Measurements from ENCODE around the gene VSIG10. TPM values are rescaled to one million over a fixed set of nuclear protein-coding genes. Genes with fewer than 3 reads are reported as not detected.
"Not testable (repeated sequence)": the region's sequence is repeated elsewhere in the genome, so short reads cannot be mapped to it uniquely, and the experiment has no call there.

The VSIG10 gene
- total and polyA plus RNA-seq, 5 donors from 2014 or later = 0.64 to 3.1 (median 1.8) TPM

DNA sequence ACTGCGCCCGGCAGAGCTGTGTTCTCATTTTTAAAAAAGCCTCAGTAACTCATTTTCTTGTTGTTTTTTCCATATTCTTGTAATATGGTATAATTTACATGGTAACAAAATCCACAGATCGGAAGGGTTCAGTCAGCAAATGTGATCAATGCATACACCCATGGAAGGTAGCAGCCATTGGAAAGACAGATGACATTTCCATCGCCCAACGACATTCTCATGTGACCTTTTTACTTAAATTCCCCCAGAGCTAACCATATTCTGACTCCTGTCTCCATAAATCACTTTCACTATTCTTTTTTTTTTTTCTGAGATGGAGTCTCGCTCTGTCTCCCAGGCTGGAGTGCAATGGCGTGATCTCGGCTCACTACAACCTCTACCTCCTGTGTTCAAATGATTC lies 37.0 kb upstream of the VSIG10 start:
- H3K4me1 ChIP-seq (ENCODE audit: control insufficient read depth, insufficient read depth, low read length, poor library complexity, severe bottlenecking) = peaks cover 20% of the 10 kb centered on the region
- DNase-seq = no peak
- H3K4me3 Mint-ChIP-seq = peak overlapping the region in 1 of 4 donors; percentile 47
- H3K36me3 ChIP-seq (ENCODE audit: control insufficient read depth, insufficient read depth, low read length) = peaks cover 46% of the 10 kb centered on the region
- no peaks in the 10 kb centered on the region for H3K27me3 ChIP-seq (ENCODE audit: control insufficient read depth, insufficient read depth, low read length)
- no peak overlapping the region for H3K4me3 ChIP-seq (ENCODE audit: low read depth, low read length)
- ATAC-seq (ENCODE audit: low read depth in 2 of 2) = no peak
- H3K27me3 Mint-ChIP-seq = no peaks in the 10 kb centered on the region
- H3K27ac ChIP-seq (ENCODE audit: insufficient read depth, low read length, poor library complexity, severe bottlenecking) = no peak overlapping the region
- no peak overlapping the region for H3K27ac Mint-ChIP-seq
- H3K9me3 Mint-ChIP-seq = no peaks in the 10 kb centered on the region
- peaks cover 47% of the 10 kb centered on the region for H3K36me3 Mint-ChIP-seq
- H3K4me1 Mint-ChIP-seq = peaks cover 0 to 41% (median 27%) of the 10 kb centered on the region in 4 donors
- no peaks in the 10 kb centered on the region for H3K9me3 ChIP-seq (ENCODE audit: control insufficient read depth in 2 of 2, low read length in 2 of 2)

DNA sequence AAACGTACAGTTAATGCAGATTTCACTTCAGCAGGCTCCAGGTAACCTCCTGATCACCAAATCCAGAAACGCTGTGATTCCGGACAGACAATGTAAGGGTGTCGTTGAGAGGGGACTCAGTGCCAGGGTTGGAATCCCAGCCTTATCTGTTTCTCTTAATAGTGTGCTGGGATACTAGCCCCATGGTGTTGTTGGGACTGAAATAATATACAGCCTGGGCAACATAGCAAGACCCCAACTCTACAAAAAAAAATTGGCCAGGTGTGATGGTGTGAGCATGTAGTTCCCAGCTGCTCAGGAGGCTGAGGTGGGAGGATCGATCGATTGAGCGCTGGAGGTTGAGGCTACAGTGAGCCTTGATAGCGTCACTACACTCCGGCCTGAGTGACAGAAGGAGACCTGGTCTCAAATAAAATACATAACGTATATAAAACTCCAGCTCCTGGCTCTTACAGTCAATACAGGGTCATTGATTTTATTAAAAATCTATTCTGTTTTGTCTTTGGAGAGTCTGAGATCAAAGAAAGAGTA lies 33.4 kb upstream of the VSIG10 start:
- H3K4me1 ChIP-seq (ENCODE audit: control insufficient read depth, insufficient read depth, low read length, poor library complexity, severe bottlenecking) = peaks cover 28% of the 10 kb centered on the region
- DNase-seq (no peak), ATAC-seq (ENCODE audit: low read depth in 2 of 2) (no peak)
- Mint-ChIP-seq H3K27me3 (no peaks in the 10 kb centered on the region), H3K27ac (peak overlapping the region; percentile 74 to 92 (median 91)), H3K36me3 (peaks cover 25% of the 10 kb centered on the region), H3K4me3 (peak overlapping the region; percentile 91 to 98 (median 97)), H3K9me3 (no peaks in the 10 kb centered on the region), H3K4me1 (peaks cover 0 to 49% (median 22%) of the 10 kb centered on the region in 4 donors)
- H3K36me3 ChIP-seq (ENCODE audit: control insufficient read depth, insufficient read depth, low read length) = peaks cover 22% of the 10 kb centered on the region
- H3K27me3 ChIP-seq (ENCODE audit: control insufficient read depth, insufficient read depth, low read length) = no peaks in the 10 kb centered on the region
- peak overlapping the region; percentile 86 for H3K4me3 ChIP-seq (ENCODE audit: low read depth, low read length)
- H3K27ac ChIP-seq (ENCODE audit: insufficient read depth, low read length, poor library complexity, severe bottlenecking) = no peak overlapping the region
- no peaks in the 10 kb centered on the region for H3K9me3 ChIP-seq (ENCODE audit: control insufficient read depth in 2 of 2, low read length in 2 of 2)

DNA sequence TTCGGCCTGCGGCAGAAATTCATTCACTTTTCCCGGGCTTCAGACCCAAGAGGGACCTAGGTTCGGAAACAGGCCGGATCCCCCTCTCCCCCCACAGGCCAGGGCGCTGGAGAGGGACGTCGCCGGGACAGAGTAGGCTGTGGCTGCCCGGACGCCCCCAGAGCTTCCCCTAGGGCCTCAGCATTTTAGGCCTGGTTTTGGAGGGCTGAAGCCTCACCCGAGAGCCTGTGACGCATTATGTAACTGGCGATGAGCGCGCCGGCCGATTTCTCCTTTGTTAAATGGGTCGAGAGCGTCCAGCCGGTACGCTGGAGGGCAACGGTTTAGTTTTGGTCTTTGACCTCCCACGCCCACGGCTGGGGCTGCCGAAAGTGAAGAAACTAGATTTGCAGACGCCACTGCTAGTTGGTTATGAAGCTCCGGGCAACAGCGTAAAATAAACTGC lies 32.8 kb upstream of the VSIG10 start:
- Mint-ChIP-seq H3K27me3 (no peaks in the 10 kb centered on the region), H3K36me3 (peaks cover 23% of the 10 kb centered on the region), H3K4me3 (peak overlapping the region; percentile 91 to 98 (median 97)), H3K9me3 (no peaks in the 10 kb centered on the region), H3K27ac (peak overlapping the region; percentile 74 to 92 (median 91)), H3K4me1 (peaks cover 0 to 52% (median 24%) of the 10 kb centered on the region in 4 donors)
- peaks cover 28% of the 10 kb centered on the region for H3K4me1 ChIP-seq (ENCODE audit: control insufficient read depth, insufficient read depth, low read length, poor library complexity, severe bottlenecking)
- ATAC-seq (ENCODE audit: low read depth in 2 of 2) (no peak), DNase-seq (peak; percentile 3 to 48 (median 29))
- peak overlapping the region; percentile 66 for H3K27ac ChIP-seq (ENCODE audit: insufficient read depth, low read length, poor library complexity, severe bottlenecking)
- H3K4me3 ChIP-seq (ENCODE audit: low read depth, low read length) = peak overlapping the region; percentile 86
- H3K9me3 ChIP-seq (ENCODE audit: control insufficient read depth in 2 of 2, low read length in 2 of 2) = no peaks in the 10 kb centered on the region
- peaks cover 18% of the 10 kb centered on the region for H3K36me3 ChIP-seq (ENCODE audit: control insufficient read depth, insufficient read depth, low read length)
- no peaks in the 10 kb centered on the region for H3K27me3 ChIP-seq (ENCODE audit: control insufficient read depth, insufficient read depth, low read length)

DNA sequence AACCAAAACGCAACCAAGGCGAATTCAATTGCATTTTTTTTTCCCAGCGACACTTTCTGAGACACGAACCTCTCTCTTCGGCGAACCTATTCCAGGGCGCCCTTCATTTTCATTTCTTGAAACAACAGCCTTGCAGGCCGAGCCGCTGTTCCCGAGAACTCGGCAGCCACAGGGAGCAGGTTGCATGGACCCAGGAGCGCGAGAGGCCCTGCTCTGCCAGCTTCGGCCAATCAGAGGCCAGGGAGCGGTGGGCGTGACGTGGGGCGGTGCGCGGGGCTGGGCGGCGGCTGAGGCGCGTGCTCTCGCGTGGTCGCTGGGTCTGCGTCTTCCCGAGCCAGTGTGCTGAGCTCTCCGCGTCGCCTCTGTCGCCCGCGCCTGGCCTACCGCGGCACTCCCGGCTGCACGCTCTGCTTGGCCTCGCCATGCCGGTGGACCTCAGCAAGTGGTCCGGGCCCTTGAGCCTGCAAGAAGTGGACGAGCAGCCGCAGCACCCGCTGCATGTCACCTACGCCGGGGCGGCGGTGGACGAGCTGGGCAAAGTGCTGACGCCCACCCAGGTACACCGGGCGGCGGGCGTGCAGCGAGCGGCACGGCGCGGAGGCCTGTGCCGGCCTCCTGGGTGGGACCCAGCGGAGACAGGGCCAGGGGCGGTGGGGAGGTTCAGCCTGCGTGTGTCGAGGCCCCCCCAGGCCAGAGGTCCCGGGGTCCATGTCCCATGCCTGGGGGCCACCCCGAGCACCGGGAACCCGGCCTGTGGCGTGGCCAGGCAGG lies 32.2 kb upstream of the VSIG10 start, which contains the start of gene PEBP1:
Gene PEBP1 (plus strand): TSS at position 337 of the 771 bp plus-strand sequence. CDS start 86 bp downstream, at position 423.
- H3K4me1 Mint-ChIP-seq = peaks cover 0 to 49% (median 24%) of the 10 kb centered on the region in 4 donors
- peak within 1 kb of the TSS; percentile 86 to 94 (median 92) for H3K27ac Mint-ChIP-seq

DNA sequence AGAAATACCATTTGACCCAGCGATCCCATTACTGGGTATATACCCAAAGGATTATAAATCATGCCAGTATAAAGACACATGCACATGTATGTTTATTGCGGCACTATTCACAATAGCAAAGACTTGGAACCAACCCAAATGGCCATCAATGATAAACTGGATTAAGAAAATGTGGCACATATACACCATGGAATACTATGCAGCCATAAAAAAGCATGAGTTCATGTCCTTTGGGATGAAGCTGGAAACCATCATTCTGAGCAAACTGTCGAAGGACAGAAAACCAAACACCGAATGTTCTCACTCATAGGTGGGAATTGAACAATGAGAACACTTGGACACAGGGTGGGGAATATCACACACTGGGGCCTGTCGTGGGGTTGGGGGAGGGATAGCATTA lies 25.6 kb upstream of the VSIG10 start:
- DNase-seq; ATAC-seq (ENCODE audit: low read depth in 2 of 2); H3K4me1 ChIP-seq (ENCODE audit: control insufficient read depth, insufficient read depth, low read length, poor library complexity, severe bottlenecking); H3K27ac ChIP-seq (ENCODE audit: insufficient read depth, low read length, poor library complexity, severe bottlenecking); H3K4me1 Mint-ChIP-seq; H3K27me3 Mint-ChIP-seq; H3K4me3 Mint-ChIP-seq; H3K27ac Mint-ChIP-seq; H3K27me3 ChIP-seq (ENCODE audit: control insufficient read depth, insufficient read depth, low read length); H3K36me3 ChIP-seq (ENCODE audit: control insufficient read depth, insufficient read depth, low read length); H3K9me3 Mint-ChIP-seq; H3K36me3 Mint-ChIP-seq; H3K9me3 ChIP-seq (ENCODE audit: control insufficient read depth in 2 of 2, low read length in 2 of 2); H3K4me3 ChIP-seq (ENCODE audit: low read depth, low read length): not testable (repeated sequence)

More for the DNA sequence above, 32.2 kb upstream of the VSIG10 start, which contains the start of gene PEBP1:
- H3K9me3 Mint-ChIP-seq = no peaks in the 10 kb centered on the region
- H3K27me3 Mint-ChIP-seq = no peaks in the 10 kb centered on the region
- Histone ChIP-seq H3K4me3 (ENCODE audit: low read depth, low read length) (peak within 1 kb of the TSS; percentile 86), H3K9me3 (ENCODE audit: control insufficient read depth in 2 of 2, low read length in 2 of 2) (no peaks in the 10 kb centered on the region), H3K27me3 (ENCODE audit: control insufficient read depth, insufficient read depth, low read length) (no peaks in the 10 kb centered on the region), H3K4me1 (ENCODE audit: control insufficient read depth, insufficient read depth, low read length, poor library complexity, severe bottlenecking) (peaks cover 28% of the 10 kb centered on the region), H3K27ac (ENCODE audit: insufficient read depth, low read length, poor library complexity, severe bottlenecking) (peak within 1 kb of the TSS; percentile 66), H3K36me3 (ENCODE audit: control insufficient read depth, insufficient read depth, low read length) (peaks cover 14% of the 10 kb centered on the region)
- peaks cover 20% of the 10 kb centered on the region for H3K36me3 Mint-ChIP-seq
- peak; percentile 89 to 94 (median 90) for DNase-seq
- ATAC-seq (ENCODE audit: low read depth in 2 of 2) = peak; percentile 100
- H3K4me3 Mint-ChIP-seq = peak within 1 kb of the TSS; percentile 96 to 98 (median 97)

DNA sequence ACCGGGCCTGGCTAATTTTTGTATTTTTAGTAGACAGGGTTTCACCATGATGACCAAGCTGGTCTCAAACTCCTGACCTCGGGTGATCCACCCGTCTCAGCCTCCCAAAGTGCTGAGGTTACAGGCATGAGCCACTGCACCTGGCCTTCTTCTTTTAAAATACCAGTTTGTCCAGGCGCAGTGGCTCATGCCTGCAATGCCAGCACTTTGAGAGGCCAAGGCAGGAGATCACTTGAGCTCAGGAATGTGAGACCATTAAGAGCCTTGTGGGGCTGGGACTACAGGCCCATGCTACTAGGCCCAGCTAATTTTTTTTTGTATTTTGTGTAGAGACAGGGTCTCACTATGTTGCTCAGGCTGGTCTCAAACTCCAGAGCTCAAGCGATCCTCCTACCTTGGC lies 24.1 kb upstream of the VSIG10 start:
- H3K4me3 ChIP-seq (ENCODE audit: low read depth, low read length) = no peak overlapping the region
- peaks cover 0 to 6% (median 4%) of the 10 kb centered on the region in 4 donors for H3K4me1 Mint-ChIP-seq
- no peak overlapping the region for H3K4me3 Mint-ChIP-seq
- no peak overlapping the region for H3K27ac Mint-ChIP-seq
- H3K36me3 ChIP-seq (ENCODE audit: control insufficient read depth, insufficient read depth, low read length) = no peaks in the 10 kb centered on the region
- peaks cover 0 to 2% (median 0%) of the 10 kb centered on the region in 7 donors for H3K9me3 Mint-ChIP-seq
- DNase-seq = no peak
- H3K27me3 ChIP-seq (ENCODE audit: control insufficient read depth, insufficient read depth, low read length) = no peaks in the 10 kb centered on the region
- no peaks in the 10 kb centered on the region for H3K4me1 ChIP-seq (ENCODE audit: control insufficient read depth, insufficient read depth, low read length, poor library complexity, severe bottlenecking)
- no peak for ATAC-seq (ENCODE audit: low read depth in 2 of 2)
- H3K9me3 ChIP-seq (ENCODE audit: control insufficient read depth in 2 of 2, low read length in 2 of 2) = no peaks in the 10 kb centered on the region
- peaks cover 3% of the 10 kb centered on the region for H3K36me3 Mint-ChIP-seq
- no peak overlapping the region for H3K27ac ChIP-seq (ENCODE audit: insufficient read depth, low read length, poor library complexity, severe bottlenecking)
- no peaks in the 10 kb centered on the region for H3K27me3 Mint-ChIP-seq

DNA sequence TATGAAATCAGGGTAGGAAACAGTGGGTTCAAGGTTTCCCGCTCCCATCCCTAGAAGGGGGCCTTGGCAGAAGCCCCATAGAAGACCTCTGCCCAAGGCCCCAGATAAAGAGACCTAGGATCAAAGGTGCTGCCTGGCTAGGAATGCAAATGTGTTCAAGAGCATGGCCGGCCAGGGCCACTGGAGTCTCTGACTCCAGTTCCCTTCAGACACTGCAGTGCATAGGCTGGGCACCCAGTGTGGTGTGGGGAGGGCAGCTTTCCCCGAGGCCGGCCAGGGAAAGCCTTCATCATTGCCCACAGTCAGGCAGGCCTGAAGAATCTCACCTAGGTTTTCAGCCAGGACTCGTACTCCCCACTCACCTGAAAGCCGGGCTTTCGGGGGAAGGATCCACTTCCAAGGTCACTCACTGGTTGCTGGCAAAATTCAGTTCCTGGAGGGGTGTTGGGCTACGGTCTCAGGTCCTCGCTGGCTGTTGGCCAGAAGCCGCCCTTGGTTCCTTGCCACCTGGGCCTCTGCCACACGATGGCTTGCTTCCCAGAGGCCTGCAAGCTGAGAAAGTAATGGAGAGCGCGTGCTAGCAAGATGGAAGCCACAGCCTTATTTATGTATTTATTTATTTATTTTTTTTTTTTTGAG lies 22.4 kb upstream of the VSIG10 start:
- Histone ChIP-seq H3K9me3 (ENCODE audit: control insufficient read depth in 2 of 2, low read length in 2 of 2) (no peaks in the 10 kb centered on the region), H3K27me3 (ENCODE audit: control insufficient read depth, insufficient read depth, low read length) (no peaks in the 10 kb centered on the region), H3K27ac (ENCODE audit: insufficient read depth, low read length, poor library complexity, severe bottlenecking) (no peak overlapping the region), H3K4me1 (ENCODE audit: control insufficient read depth, insufficient read depth, low read length, poor library complexity, severe bottlenecking) (no peaks in the 10 kb centered on the region), H3K36me3 (ENCODE audit: control insufficient read depth, insufficient read depth, low read length) (no peaks in the 10 kb centered on the region), H3K4me3 (ENCODE audit: low read depth, low read length) (no peak overlapping the region)
- Mint-ChIP-seq H3K4me1 (peaks cover 0 to 2% (median 0%) of the 10 kb centered on the region in 4 donors), H3K4me3 (peak overlapping the region in 1 of 4 donors; percentile 7), H3K36me3 (no peaks in the 10 kb centered on the region), H3K27me3 (no peaks in the 10 kb centered on the region), H3K9me3 (peaks cover 0 to 2% (median 0%) of the 10 kb centered on the region in 7 donors), H3K27ac (no peak overlapping the region)
- ATAC-seq (ENCODE audit: low read depth in 2 of 2) (no peak), DNase-seq (no peak)

Measured in CD4-positive, CD25-positive, alpha-beta regulatory T cell (primary cell).